ENCODE data around the gene POLH. TPM values are rescaled to one million over a fixed set of nuclear protein-coding genes. Genes with fewer than 3 reads are reported as not detected.
"Not testable (repeated sequence)": the region's sequence is repeated elsewhere in the genome, so short reads cannot be mapped to it uniquely, and the experiment has no call there.

POLH gene
- 4.3 TPM for total RNA-seq

DNA sequence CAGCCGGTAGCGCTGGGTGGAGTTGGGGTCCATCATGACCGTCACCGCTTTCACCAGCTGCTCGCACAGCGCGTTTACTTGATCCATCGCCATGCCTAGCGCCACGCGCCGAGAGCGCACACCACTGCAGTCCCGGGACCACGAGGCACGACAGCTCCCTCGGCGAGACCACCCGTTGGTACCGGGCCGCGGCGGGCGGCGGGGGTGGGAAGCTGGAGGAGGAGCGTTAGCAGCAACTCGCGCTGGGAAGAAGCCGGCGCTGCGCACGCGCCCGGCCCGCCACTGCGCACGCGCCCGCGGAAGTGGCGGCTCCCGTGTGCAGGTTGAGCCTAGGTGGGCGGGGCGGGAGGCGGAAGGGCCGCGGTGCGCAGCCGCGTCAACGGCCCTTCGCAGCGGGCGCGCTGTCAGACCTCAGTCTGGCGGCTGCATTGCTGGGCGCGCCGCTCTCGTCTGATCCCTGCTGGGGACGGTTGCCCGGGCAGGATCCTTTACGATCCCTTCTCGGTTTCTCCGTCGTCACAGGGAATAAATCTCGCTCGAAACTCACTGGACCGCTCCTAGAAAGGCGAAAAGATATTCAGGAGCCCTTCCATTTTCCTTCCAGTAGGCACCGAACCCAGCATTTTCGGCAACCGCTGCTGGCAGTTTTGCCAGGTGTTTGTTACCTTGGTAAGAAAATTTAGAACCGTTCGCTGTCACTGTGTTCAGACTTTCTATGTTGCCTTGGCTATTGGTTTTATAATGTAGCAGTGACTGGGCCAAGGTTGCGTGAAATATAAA, at the start of gene POLH, which contains the start of gene XPO5:
POLH (plus strand) TSS at position 414 of the 780 bp plus-strand sequence. CDS start 6,135 bp downstream, outside the sequence.
XPO5 (minus strand) TSS at position 267 of the 780 bp plus-strand sequence; CDS start at position 93, 174 bp downstream.
- Histone ChIP-seq H3K27me3 (no peaks in the 10 kb centered on the region), H3K9me3 (no peaks in the 10 kb centered on the region), H3K4me1 (peaks cover 9 to 15% of the 10 kb centered on the region in 2 donors), H3K36me3 (peaks cover 5 to 12% of the 10 kb centered on the region in 2 donors), H3K27ac (peak within 1 kb of the TSS; percentile 38 to 57), H3K4me3 (peak within 1 kb of the TSS; percentile 69 to 75)
- TF ChIP-seq, protein P1, sequence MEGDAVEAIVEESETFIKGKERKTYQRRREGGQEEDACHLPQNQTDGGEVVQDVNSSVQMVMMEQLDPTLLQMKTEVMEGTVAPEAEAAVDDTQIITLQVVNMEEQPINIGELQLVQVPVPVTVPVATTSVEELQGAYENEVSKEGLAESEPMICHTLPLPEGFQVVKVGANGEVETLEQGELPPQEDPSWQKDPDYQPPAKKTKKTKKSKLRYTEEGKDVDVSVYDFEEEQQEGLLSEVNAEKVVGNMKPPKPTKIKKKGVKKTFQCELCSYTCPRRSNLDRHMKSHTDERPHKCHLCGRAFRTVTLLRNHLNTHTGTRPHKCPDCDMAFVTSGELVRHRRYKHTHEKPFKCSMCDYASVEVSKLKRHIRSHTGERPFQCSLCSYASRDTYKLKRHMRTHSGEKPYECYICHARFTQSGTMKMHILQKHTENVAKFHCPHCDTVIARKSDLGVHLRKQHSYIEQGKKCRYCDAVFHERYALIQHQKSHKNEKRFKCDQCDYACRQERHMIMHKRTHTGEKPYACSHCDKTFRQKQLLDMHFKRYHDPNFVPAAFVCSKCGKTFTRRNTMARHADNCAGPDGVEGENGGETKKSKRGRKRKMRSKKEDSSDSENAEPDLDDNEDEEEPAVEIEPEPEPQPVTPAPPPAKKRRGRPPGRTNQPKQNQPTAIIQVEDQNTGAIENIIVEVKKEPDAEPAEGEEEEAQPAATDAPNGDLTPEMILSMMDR (IDR thresholded peaks at IDR 0.05) = peak in 1 of 3 experiments; percentile 17
- DNase-seq (ENCODE audit: low spot score in 2 of 2) = peak; percentile 58 to 93
- intact Hi-C loops (cut with DNase I) = loop anchor here (2.0 kb wide), 1 partner anchor 59 kb away; the partner anchor contains the start of genes POLR1C and YIPF3

DNA sequence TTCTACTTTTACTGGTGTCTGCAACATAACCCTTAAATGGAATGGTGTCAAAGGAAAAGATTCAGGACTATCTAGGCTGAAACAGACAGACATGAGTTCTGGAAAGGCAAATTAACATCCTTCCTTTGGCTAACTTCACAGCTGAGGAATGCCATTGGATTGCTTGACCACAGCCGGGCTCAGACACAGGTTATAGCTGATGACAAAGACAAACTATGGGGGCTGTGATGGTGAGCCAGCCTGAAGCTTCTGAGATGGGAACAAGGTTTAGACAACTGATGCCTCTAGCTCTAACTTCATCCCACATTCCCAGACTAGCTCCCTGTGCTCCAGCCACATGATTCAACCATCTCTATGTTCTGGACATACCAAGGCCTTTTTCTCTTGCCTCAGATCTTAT, 43.8 kb upstream of the POLH start:
- H3K27me3 ChIP-seq = no peaks in the 10 kb centered on the region
- H3K4me3 ChIP-seq = no peak overlapping the region
- intact Hi-C loops (cut with DNase I) = no loop called here
- H3K4me1 ChIP-seq = no peaks in the 10 kb centered on the region
- TF ChIP-seq, protein P1 (IDR thresholded peaks at IDR 0.05) = no peak
- peaks cover 54 to 64% of the 10 kb centered on the region in 2 donors for H3K36me3 ChIP-seq
- no peak overlapping the region for H3K27ac ChIP-seq
- H3K9me3 ChIP-seq = no peaks in the 10 kb centered on the region
- DNase-seq (ENCODE audit: low spot score in 2 of 2) = no peak

DNA sequence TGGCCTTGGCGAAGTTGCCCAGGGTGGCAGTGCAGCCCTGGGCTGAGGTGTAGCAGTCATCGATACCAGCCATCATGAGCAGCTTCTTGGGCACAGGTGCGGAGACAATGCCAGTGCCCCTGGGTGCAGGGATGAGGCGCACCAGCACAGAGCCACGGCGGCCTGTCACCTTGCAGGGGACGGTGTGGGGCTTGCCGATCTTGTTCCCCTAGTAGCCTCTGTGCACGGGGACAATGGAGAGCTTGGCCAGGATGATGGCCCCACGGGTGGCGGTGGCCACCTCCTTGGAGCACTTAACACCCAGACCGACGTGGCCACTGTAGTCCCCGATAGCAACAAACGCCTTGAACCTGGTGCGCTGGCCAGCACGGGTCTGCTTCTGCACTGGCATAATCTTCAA, 37.0 kb upstream of the POLH start:
- H3K4me1 ChIP-seq; intact Hi-C loops (cut with DNase I); H3K27me3 ChIP-seq; H3K4me3 ChIP-seq; H3K27ac ChIP-seq; DNase-seq (ENCODE audit: low spot score in 2 of 2); H3K9me3 ChIP-seq: not testable (repeated sequence)
- peaks cover 39 to 51% of the 10 kb centered on the region in 2 donors for H3K36me3 ChIP-seq

DNA sequence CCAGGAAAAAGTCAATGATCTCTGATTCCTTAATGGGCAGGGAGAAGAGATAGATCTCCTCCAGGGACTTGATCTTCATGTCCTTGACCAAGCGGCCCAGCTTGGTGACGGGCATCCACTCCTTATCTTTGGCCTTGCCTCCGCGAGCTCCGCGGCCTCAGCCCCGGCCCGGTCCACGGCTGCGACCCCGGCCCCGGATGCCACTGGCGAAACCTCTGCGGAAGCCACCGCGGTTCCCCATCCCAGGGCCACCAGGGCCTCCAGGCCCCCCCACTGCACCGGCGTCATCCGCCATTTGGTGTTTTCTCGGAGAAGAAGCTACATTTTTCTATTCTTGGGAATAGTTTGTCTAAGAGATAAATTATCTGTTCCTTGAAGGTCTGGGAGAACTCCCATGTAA, 36.6 kb upstream of the POLH start:
- H3K4me3 ChIP-seq; DNase-seq (ENCODE audit: low spot score in 2 of 2); H3K27me3 ChIP-seq; H3K4me1 ChIP-seq; H3K27ac ChIP-seq; H3K9me3 ChIP-seq; intact Hi-C loops (cut with DNase I): not testable (repeated sequence)
- H3K36me3 ChIP-seq = peaks cover 37 to 47% of the 10 kb centered on the region in 2 donors

DNA sequence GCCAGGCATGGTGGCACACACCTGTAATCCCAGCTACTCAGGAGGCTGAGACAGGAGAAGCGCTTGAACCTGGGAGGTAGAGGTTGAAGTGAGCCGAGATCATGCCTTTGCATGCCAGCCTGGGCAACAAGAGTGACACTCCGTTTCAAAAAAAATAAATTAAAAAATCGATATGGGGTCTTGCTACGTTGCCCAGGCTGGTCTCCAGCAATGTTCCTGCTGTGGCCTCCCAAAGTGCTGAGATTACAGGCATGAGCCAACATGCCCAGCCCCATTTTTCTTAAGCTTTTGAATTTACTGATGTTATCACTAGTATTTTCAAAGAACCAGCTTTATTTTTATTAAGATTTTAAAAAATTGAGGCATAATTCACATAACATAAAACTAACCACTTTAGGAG, 35.5 kb upstream of the POLH start:
- no peak for DNase-seq (ENCODE audit: low spot score in 2 of 2)
- Histone ChIP-seq H3K36me3 (peaks cover 45 to 54% of the 10 kb centered on the region in 2 donors), H3K4me1 (no peaks in the 10 kb centered on the region), H3K27me3 (no peaks in the 10 kb centered on the region), H3K9me3 (no peaks in the 10 kb centered on the region), H3K4me3 (no peak overlapping the region), H3K27ac (no peak overlapping the region)
- intact Hi-C loops (cut with DNase I) = no loop called here
- TF ChIP-seq, protein P1 (IDR thresholded peaks at IDR 0.05) = no peak

DNA sequence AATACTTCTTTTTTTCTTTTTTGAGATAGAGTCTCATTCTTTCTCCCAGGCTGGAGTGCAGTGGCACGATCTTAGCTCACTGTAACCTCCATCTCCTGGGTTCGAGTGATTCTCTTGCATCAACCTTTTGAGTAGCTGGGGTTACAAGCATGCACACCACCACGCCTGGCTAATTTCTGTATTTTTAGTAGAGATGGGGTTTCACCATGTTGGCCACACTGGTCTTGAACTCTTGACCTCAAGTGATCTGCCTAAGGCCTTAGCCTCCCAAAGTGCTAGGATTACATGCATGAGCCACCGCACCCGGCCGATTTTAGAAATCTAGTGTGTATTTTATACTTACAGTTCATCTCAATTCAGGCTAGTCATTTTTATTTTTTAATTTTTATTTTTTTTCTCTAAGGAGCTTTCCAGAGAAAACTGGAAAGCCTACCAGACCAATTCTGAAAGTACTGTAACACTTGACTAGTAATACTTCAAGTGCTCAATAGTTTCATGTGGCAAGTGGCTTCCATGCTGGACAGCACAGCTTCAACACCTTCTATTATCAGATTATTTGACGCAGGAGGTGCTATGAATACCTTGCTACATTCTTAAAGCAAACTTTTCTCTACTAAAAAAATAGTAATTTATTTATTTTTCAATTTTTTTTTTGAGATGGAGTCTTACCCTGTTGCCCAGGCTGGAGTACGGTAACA, 34.1 kb upstream of the POLH start:
- DNase-seq (ENCODE audit: low spot score in 2 of 2) = no peak
- TF ChIP-seq, protein P1 (IDR thresholded peaks at IDR 0.05) = no peak
- Histone ChIP-seq H3K9me3 (no peaks in the 10 kb centered on the region), H3K4me3 (no peak overlapping the region), H3K36me3 (peaks cover 44 to 65% of the 10 kb centered on the region in 2 donors), H3K4me1 (no peaks in the 10 kb centered on the region), H3K27ac (no peak overlapping the region), H3K27me3 (no peaks in the 10 kb centered on the region)
- intact Hi-C loops (cut with DNase I) = no loop called here
